ENCODE results near the gene PALD1.

PALD1 gene

GRCh38 chr10:70615211-70615610, 136.6 kb downstream of the PALD1 start:
- H4K12ac ChIP-seq (ENCODE audit: low read depth, low read length): no peak overlapping the region
- no peaks in the 10 kb centered on the region for H3K27me3 ChIP-seq (ENCODE audit: insufficient read depth, low read length)
- H3K27ac ChIP-seq (ENCODE audit: low read depth, low read length): no peak overlapping the region
- H3K36me3 ChIP-seq (ENCODE audit: control insufficient read depth in 1 of 2, insufficient read depth in 2 of 2, low read length in 2 of 2): no peaks in the 10 kb centered on the region
- no peaks in the 10 kb centered on the region for H3K9me3 ChIP-seq (ENCODE audit: insufficient read depth, low read depth, low read length)
- no peak overlapping the region for H3K4ac ChIP-seq (ENCODE audit: low read depth, low read length)
- no peaks in the 10 kb centered on the region for H3K4me1 ChIP-seq (ENCODE audit: control insufficient read depth in 1 of 2, insufficient read depth in 2 of 2, low read length in 2 of 2)
- no peak overlapping the region for H2BK12ac ChIP-seq (ENCODE audit: low read length)
- no peak overlapping the region for H2BK120ac ChIP-seq (ENCODE audit: insufficient read depth, low read length, poor library complexity)
- H3K18ac ChIP-seq (ENCODE audit: low read length): no peak overlapping the region
- no peaks in the 10 kb centered on the region for H3K79me1 ChIP-seq (ENCODE audit: low read length)
- DNase-seq: no peak
- no CpG with 5 or more reads among the region's 2 CpGs for WGBS (ENCODE audit: extremely low coverage, insufficient coverage, insufficient read length)
- H2AK5ac ChIP-seq (ENCODE audit: low read length): no peak overlapping the region
- no peak overlapping the region for H3K14ac ChIP-seq (ENCODE audit: low read length)
- no peak overlapping the region for H3K23ac ChIP-seq (ENCODE audit: low read length)
- no peak overlapping the region for H4K8ac ChIP-seq (ENCODE audit: low read depth, low read length)
- no peak overlapping the region for H2AFZ ChIP-seq (ENCODE audit: insufficient read depth, low read length, poor library complexity)
- H3K79me2 ChIP-seq (ENCODE audit: control insufficient read depth, insufficient read depth, low read length, poor library complexity): no peaks in the 10 kb centered on the region
- H3K4me3 ChIP-seq (ENCODE audit: low read depth, low read length): no peak overlapping the region
- no peak overlapping the region for H3K4me2 ChIP-seq (ENCODE audit: low read length)
- H2BK5ac ChIP-seq (ENCODE audit: low read depth, low read length, poor library complexity): no peak overlapping the region
- H3K9ac ChIP-seq (ENCODE audit: low read length): no peak overlapping the region
- no peak overlapping the region for H4K91ac ChIP-seq (ENCODE audit: low read depth, low read length)

DNA sequence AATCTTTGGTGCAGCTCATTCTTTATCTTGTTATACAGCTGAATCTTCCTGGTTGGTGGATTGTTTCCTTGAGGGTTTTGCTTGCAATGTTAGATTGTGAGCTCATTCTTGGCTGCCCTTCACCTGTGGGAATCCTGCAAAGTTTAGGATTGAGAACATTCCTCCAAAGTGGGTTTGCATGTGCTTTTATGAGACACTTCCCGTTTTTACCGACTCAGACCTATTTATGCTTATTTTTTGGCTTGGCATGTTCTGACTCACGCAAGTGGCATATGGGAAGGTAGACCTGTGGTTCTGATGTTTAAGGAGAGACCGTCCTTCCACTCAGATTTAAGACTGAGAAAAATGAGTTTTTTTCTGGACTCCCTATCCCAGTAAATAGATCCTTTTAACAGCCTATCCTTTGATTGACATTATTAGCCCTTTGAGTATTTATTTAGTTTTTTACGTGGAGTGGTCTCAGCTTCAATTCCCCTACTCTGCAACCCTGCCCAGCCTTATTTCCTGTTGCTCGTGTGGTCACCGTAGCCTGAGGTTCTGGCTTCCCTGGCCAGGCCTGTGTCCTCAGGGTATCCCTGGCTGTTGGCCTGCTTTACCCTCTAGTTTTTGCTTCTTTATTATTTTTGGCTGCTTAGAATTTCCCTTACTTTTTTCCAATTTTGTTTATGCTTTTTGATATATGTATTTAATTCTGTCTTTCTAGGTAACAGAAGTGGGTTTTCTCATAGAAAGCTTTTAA, 137.4 kb downstream of the PALD1 start:
- H3K27ac ChIP-seq (ENCODE audit: low read depth, low read length): no peak overlapping the region

DNA sequence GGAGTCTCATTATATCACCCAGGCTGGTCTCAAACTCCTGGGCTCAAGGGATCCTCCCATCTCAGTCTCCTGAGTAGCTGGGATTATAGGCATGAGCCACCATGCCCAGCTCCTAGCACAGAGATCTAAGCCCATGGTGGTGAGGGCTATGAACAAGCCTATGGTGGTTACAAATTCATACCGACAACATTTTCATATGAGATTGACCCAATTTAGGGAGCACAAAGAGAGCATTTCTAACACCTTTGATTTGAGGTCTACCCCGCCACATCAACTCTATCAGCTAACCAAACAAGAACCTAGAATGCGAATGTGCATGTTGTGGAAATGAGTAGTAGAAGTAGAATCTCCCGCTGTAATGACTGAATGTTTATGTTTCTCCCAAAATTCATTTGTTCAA, 138.2 kb downstream of the PALD1 start:
- no peaks in the 10 kb centered on the region for H3K36me3 ChIP-seq (ENCODE audit: control insufficient read depth in 1 of 2, insufficient read depth in 2 of 2, low read length in 2 of 2)
- H2AFZ ChIP-seq (ENCODE audit: insufficient read depth, low read length, poor library complexity): no peak overlapping the region
- H2BK12ac ChIP-seq (ENCODE audit: low read length): no peak overlapping the region
- H3K14ac ChIP-seq (ENCODE audit: low read length): no peak overlapping the region
- H3K4me2 ChIP-seq (ENCODE audit: low read length): no peak overlapping the region
- H4K12ac ChIP-seq (ENCODE audit: low read depth, low read length): no peak overlapping the region
- no peak overlapping the region for H4K8ac ChIP-seq (ENCODE audit: low read depth, low read length)
- H3K9ac ChIP-seq (ENCODE audit: low read length): no peak overlapping the region
- H4K91ac ChIP-seq (ENCODE audit: low read depth, low read length): no peak overlapping the region
- H2BK5ac ChIP-seq (ENCODE audit: low read depth, low read length, poor library complexity): no peak overlapping the region
- H3K4ac ChIP-seq (ENCODE audit: low read depth, low read length): no peak overlapping the region
- H3K27ac ChIP-seq (ENCODE audit: low read depth, low read length): no peak overlapping the region
- no peak overlapping the region for H3K4me3 ChIP-seq (ENCODE audit: low read depth, low read length)
- no peaks in the 10 kb centered on the region for H3K4me1 ChIP-seq (ENCODE audit: control insufficient read depth in 1 of 2, insufficient read depth in 2 of 2, low read length in 2 of 2)
- no peak overlapping the region for H2BK120ac ChIP-seq (ENCODE audit: insufficient read depth, low read length, poor library complexity)
- WGBS (ENCODE audit: extremely low coverage, insufficient coverage, insufficient read length): no CpG with 5 or more reads among the region's 4 CpGs
- no peaks in the 10 kb centered on the region for H3K79me2 ChIP-seq (ENCODE audit: control insufficient read depth, insufficient read depth, low read length, poor library complexity)
- H3K27me3 ChIP-seq (ENCODE audit: insufficient read depth, low read length): no peaks in the 10 kb centered on the region
- H3K9me3 ChIP-seq (ENCODE audit: insufficient read depth, low read depth, low read length): no peaks in the 10 kb centered on the region
- no peak overlapping the region for H3K23ac ChIP-seq (ENCODE audit: low read length)
- no peak overlapping the region for H3K18ac ChIP-seq (ENCODE audit: low read length)
- H3K79me1 ChIP-seq (ENCODE audit: low read length): no peaks in the 10 kb centered on the region
- DNase-seq: no peak
- H2AK5ac ChIP-seq (ENCODE audit: low read length): no peak overlapping the region

More for the DNA sequence above, 137.4 kb downstream of the PALD1 start:
- H2BK12ac ChIP-seq (ENCODE audit: low read length): no peak overlapping the region
- H3K23ac ChIP-seq (ENCODE audit: low read length): no peak overlapping the region
- H3K79me1 ChIP-seq (ENCODE audit: low read length): no peaks in the 10 kb centered on the region
- H3K79me2 ChIP-seq (ENCODE audit: control insufficient read depth, insufficient read depth, low read length, poor library complexity): no peaks in the 10 kb centered on the region
- no peak overlapping the region for H2AFZ ChIP-seq (ENCODE audit: insufficient read depth, low read length, poor library complexity)
- H3K14ac ChIP-seq (ENCODE audit: low read length): no peak overlapping the region
- no peaks in the 10 kb centered on the region for H3K27me3 ChIP-seq (ENCODE audit: insufficient read depth, low read length)
- no peaks in the 10 kb centered on the region for H3K36me3 ChIP-seq (ENCODE audit: control insufficient read depth in 1 of 2, insufficient read depth in 2 of 2, low read length in 2 of 2)
- no peak overlapping the region for H2BK5ac ChIP-seq (ENCODE audit: low read depth, low read length, poor library complexity)
- H3K18ac ChIP-seq (ENCODE audit: low read length): no peak overlapping the region
- no peaks in the 10 kb centered on the region for H3K9me3 ChIP-seq (ENCODE audit: insufficient read depth, low read depth, low read length)
- no CpG with 5 or more reads among the region's 7 CpGs for WGBS (ENCODE audit: extremely low coverage, insufficient coverage, insufficient read length)
- no peak overlapping the region for H3K4me3 ChIP-seq (ENCODE audit: low read depth, low read length)
- no peak for DNase-seq
- no peak overlapping the region for H3K9ac ChIP-seq (ENCODE audit: low read length)
- no peak overlapping the region for H4K91ac ChIP-seq (ENCODE audit: low read depth, low read length)
- no peak overlapping the region for H2BK120ac ChIP-seq (ENCODE audit: insufficient read depth, low read length, poor library complexity)
- no peak overlapping the region for H4K12ac ChIP-seq (ENCODE audit: low read depth, low read length)
- H3K4me1 ChIP-seq (ENCODE audit: control insufficient read depth in 1 of 2, insufficient read depth in 2 of 2, low read length in 2 of 2): no peaks in the 10 kb centered on the region
- no peak overlapping the region for H3K4me2 ChIP-seq (ENCODE audit: low read length)
- no peak overlapping the region for H3K4ac ChIP-seq (ENCODE audit: low read depth, low read length)
- no peak overlapping the region for H2AK5ac ChIP-seq (ENCODE audit: low read length)
- H4K8ac ChIP-seq (ENCODE audit: low read depth, low read length): no peak overlapping the region

Data from trophoblast cell (in vitro differentiated cells and primary cell).